HepG2 (cell line): ENCODE results near the gene KLHL33. TPM values are rescaled to one million over a fixed set of nuclear protein-coding genes. Genes with fewer than 3 reads are reported as not detected.
A peak's percentile ranks its signal among the peaks of the same experiment; 100 is the strongest.

Source experiments
- ATF4 ChIP-seq, 2 experiments: fragments of 450-650 bp in 1 of 2; sonication (generic) in 1 of 2; formaldehyde crosslinking; IDR thresholded peaks; 2 replicates each; pipeline versions ENCODE4 v1.5.0 to v1.8.0; 2020 to 2022; ENCODE audit warnings: mild to moderate bottlenecking in 1 of 2, missing genetic modification reagents in 1 of 2
- DMTF1 ChIP-seq: sonication (generic); formaldehyde crosslinking; IDR thresholded peaks from 2 replicates; pipeline ENCODE4 v1.4.0; 2020; ENCODE audit warnings: mild to moderate bottlenecking, missing genetic modification reagents
- ETS1 ChIP-seq: sonication (generic); formaldehyde crosslinking; IDR thresholded peaks from 2 replicates; pipeline ENCODE4 v1.4.0; 2020; ENCODE audit warnings: missing genetic modification reagents
- FOXA1 ChIP-seq, 2 experiments: fragments of 450-650 bp in 1 of 2; sonication (generic) in 1 of 2; formaldehyde crosslinking in 1 of 2; IDR thresholded peaks; 2 replicates each; pipeline versions ENCODE4 v1.4.0 to v1.6.1; 2016 to 2020; ENCODE audit warnings: missing genetic modification reagents in 1 of 2
- GABPB1 ChIP-seq: IDR thresholded peaks from 2 replicates; pipeline ENCODE4 v1.6.1; 2016; ENCODE audit warnings: mild to moderate bottlenecking, missing genetic modification reagents, moderate library complexity, missing compliant biosample characterization
- NFAT5 ChIP-seq: sonication (generic); formaldehyde crosslinking; IDR thresholded peaks from 2 replicates; pipeline ENCODE4 v1.4.0; 2020; ENCODE audit warnings: missing genetic modification reagents
- U2AF1 ChIP-seq: fragments of 200-400 bp; formaldehyde crosslinking; optimal IDR thresholded peaks from 2 replicates; pipeline ENCODE3; 2017; ENCODE audit warnings: mild to moderate bottlenecking, low read depth, low read length
- YY1 ChIP-seq: IDR thresholded peaks from 2 replicates; pipeline ENCODE4 v1.6.1; 2011; ENCODE audit warnings: low read length, low read depth, moderate library complexity, mild to moderate bottlenecking; ENCODE audit not compliant: insufficient read depth, insufficient replicate concordance
- ZBTB4 ChIP-seq: sonication (generic); formaldehyde crosslinking; IDR thresholded peaks from 2 replicates; pipeline ENCODE4 v1.4.0; 2020; ENCODE audit warnings: missing genetic modification reagents, mild to moderate bottlenecking, borderline replicate concordance
- ZFX ChIP-seq: sonication (generic); formaldehyde crosslinking; IDR thresholded peaks from 2 replicates; pipeline ENCODE4 v1.4.0; 2020; ENCODE audit warnings: mild to moderate bottlenecking, low read depth, missing genetic modification reagents, moderate library complexity
- ZNF513 ChIP-seq: sonication (generic); formaldehyde crosslinking; conservative IDR thresholded peaks from 2 replicates; pipeline ENCODE4 v1.5.0; 2020; ENCODE audit warnings: missing genetic modification reagents
- ZNF614 ChIP-seq: IDR thresholded peaks from 2 replicates; pipeline ENCODE4 v1.6.1; 2018; ENCODE audit warnings: missing biosample characterization, missing genetic modification reagents, inconsistent platforms, borderline replicate concordance
- ZNF781 ChIP-seq: sonication (generic); formaldehyde crosslinking; IDR thresholded peaks from 2 replicates; pipeline ENCODE4 v1.5.1; 2020; ENCODE audit warnings: borderline replicate concordance, mild to moderate bottlenecking, missing genetic modification reagents; ENCODE audit errors: not compliant biosample characterization
- polyA plus RNA-seq, 8 experiments: library from polyadenylated mRNA; depleted of rRNA in 3 of 8; stranded (reverse) in 7 of 8; unstranded in 1 of 8; fragments of >200 nt; fragmentation: Illumina TruSeq in 4 of 8; extraction: Trizol in 4 of 8; gene quantifications; 2 replicates each; pipeline versions ENCODE4 v1.2.1 to v1.2.3, GENCODE V29; 2011 to 2016; ENCODE audit warnings: low read depth in 4 of 8, missing spikeins in 1 of 8, mixed read lengths in 1 of 8; ENCODE audit not compliant: insufficient read depth in 1 of 8
- total RNA-seq, 5 experiments: library from RNA; depleted of rRNA; stranded (reverse); fragments of >200 nt; fragmentation: Illumina TruSeq; extraction: Trizol; gene quantifications; 2 replicates each; pipeline ENCODE4 v1.2.3, GENCODE V29; 2016; ENCODE audit warnings: low read depth in 1 of 5

KLHL33 gene
- total and polyA plus RNA-seq, 2 of the 13 experiments (the other 11 are each of a cell fraction or from before 2014, with no cell fraction given): not detected

- TF ChIP-seq ZBTB4 (CRISPR knock-in tag): no peak
- TF ChIP-seq ZNF513 (CRISPR knock-in tag): no peak
- TF ChIP-seq ZFX: no peak
- no peak for TF ChIP-seq FOXA1 (IDR thresholded peaks at IDR 0.05)
- TF ChIP-seq FOXA1 (CRISPR knock-in tag; IDR thresholded peaks at IDR 0.05): no peak
- TF ChIP-seq ZNF781 (CRISPR knock-in tag): no peak
- TF ChIP-seq ETS1 (CRISPR knock-in tag): no peak
- TF ChIP-seq ZNF614 (CRISPR knock-in tag): no peak
- 0 out of 2 replicates have a peak, but pooled peaks have one; percentile 18 for TF ChIP-seq GABPB1 (CRISPR knock-in tag)
- no peak for TF ChIP-seq U2AF1
- no peak for TF ChIP-seq DMTF1 (CRISPR knock-in tag)
- TF ChIP-seq ATF4 (CRISPR knock-in tag; IDR thresholded peaks at IDR 0.05): no peak
- no peak for TF ChIP-seq YY1
- TF ChIP-seq NFAT5 (CRISPR knock-in tag): no peak
Observed at GRCh38 chr14:20418501-20418909, 17.5 kb downstream of the KLHL33 start (continued).
